Vagina (tissue), 2 donors: ENCODE measurements around the gene SETBP1.

ENCODE experiments used
- POLR2A ChIP-seq, 2 donors: fragments of 450-650 bp; IDR thresholded peaks; one replicate each; pipeline ENCODE4 v1.6.1; 2017; ENCODE audit warnings: antibody characterized with exemption in 2 of 2, mild to moderate bottlenecking in 2 of 2, moderate library complexity in 2 of 2
- POLR2AphosphoS5 ChIP-seq, 2 donors: sonication (generic); formaldehyde crosslinking; IDR thresholded peaks; one replicate each; pipeline ENCODE4 v1.9.0; 2017; ENCODE audit warnings: antibody characterized with exemption in 2 of 2, mild to moderate bottlenecking in 2 of 2, low read depth in 1 of 2; ENCODE audit not compliant: insufficient read depth in 1 of 2
- TF ChIP-seq, protein P1 (sequence below), 3 experiments: fragments of 450-650 bp in 2 of 3; fragments of 200-600 bp in 1 of 3; sonication (generic) in 1 of 3; IDR thresholded peaks; one replicate each; pipeline ENCODE4 v1.5.1; 2017 to 2019; ENCODE audit warnings: antibody characterized with exemption in 3 of 3, mild to moderate bottlenecking in 2 of 3, moderate library complexity in 2 of 3

DNA sequence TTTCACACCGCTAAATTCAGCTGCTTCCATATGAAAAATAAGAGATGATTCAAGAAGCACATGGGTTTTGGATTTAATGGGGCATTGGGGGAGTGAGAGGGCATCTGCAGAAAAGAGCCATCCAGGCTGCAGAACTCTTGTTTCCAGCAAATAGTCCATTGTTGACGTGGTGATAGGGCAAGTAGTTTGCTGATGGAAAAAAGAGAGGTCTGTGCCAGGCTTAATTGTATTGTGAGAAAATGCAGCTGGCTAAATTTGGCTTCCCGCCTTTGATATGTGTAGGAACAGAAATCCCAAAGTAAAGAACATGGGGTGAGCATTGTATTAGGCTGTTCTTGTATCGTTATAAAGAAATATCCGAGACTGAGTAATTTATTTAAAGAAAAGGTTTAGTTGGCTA lies 199.5 kb downstream of the SETBP1 start:
- TF ChIP-seq POLR2A (IDR thresholded peaks at IDR 0.05) (no peak), POLR2AphosphoS5 (IDR thresholded peaks at IDR 0.05; ENCODE audit: insufficient read depth in 1 of 2, low read depth in 1 of 2) (no peak)
- TF ChIP-seq, protein P1, sequence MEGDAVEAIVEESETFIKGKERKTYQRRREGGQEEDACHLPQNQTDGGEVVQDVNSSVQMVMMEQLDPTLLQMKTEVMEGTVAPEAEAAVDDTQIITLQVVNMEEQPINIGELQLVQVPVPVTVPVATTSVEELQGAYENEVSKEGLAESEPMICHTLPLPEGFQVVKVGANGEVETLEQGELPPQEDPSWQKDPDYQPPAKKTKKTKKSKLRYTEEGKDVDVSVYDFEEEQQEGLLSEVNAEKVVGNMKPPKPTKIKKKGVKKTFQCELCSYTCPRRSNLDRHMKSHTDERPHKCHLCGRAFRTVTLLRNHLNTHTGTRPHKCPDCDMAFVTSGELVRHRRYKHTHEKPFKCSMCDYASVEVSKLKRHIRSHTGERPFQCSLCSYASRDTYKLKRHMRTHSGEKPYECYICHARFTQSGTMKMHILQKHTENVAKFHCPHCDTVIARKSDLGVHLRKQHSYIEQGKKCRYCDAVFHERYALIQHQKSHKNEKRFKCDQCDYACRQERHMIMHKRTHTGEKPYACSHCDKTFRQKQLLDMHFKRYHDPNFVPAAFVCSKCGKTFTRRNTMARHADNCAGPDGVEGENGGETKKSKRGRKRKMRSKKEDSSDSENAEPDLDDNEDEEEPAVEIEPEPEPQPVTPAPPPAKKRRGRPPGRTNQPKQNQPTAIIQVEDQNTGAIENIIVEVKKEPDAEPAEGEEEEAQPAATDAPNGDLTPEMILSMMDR (IDR thresholded peaks at IDR 0.05), result no peak
